Measurements from ENCODE around the gene ZNF770. TPM values are rescaled to one million over a fixed set of nuclear protein-coding genes. Genes with fewer than 3 reads are reported as not detected.

The ZNF770 gene
- total and polyA plus RNA-seq, 2 experiments from 2014 or later, result 130 to 565 TPM

- H3K27ac Mint-ChIP-seq, result peak overlapping the region; percentile 98; the same call in 1 of the 2 replicates
Measured at GRCh38 chr15:34986326-34986725, 1.8 kb downstream of the ZNF770 start.

More at GRCh38 chr15:34986326-34986725, 1.8 kb downstream of the ZNF770 start:
- peaks cover 37% of the 10 kb centered on the region for H3K4me1 Mint-ChIP-seq
- TF ChIP-seq EZH2 (IDR thresholded peaks at IDR 0.05; ENCODE audit: low read depth, unreplicated experiment) (no peak), REST (IDR thresholded peaks at IDR 0.05; ENCODE audit: unreplicated experiment) (no peak), POLR2AphosphoS5 (IDR thresholded peaks at IDR 0.05; ENCODE audit: low read depth) (no peak), ZNF114 (CRISPR knock-in tag; IDR thresholded peaks at IDR 0.05) (no peak), NANOG (IDR thresholded peaks at IDR 0.05; ENCODE audit: borderline replicate concordance) (no peak), JUNB (IDR thresholded peaks at IDR 0.05; ENCODE audit: unreplicated experiment) (no peak), ETS1 (IDR thresholded peaks at IDR 0.05) (no peak), CTCF (conservative IDR thresholded peaks at IDR 0.05; ENCODE audit: low read depth in 2 of 2) (no peak), STAT1 (IDR thresholded peaks at IDR 0.05; ENCODE audit: unreplicated experiment) (no peak), ZNF462 (CRISPR knock-in tag; IDR thresholded peaks at IDR 0.05) (no peak), EZH2phosphoT487 (IDR thresholded peaks at IDR 0.05; ENCODE audit: unreplicated experiment) (no peak), CREB1 (CRISPR knock-in tag; IDR thresholded peaks at IDR 0.05; ENCODE audit: low read depth) (no peak), ZNF331 (CRISPR knock-in tag; IDR thresholded peaks at IDR 0.05; ENCODE audit: low read depth) (no peak)
- H3K27ac ChIP-seq (ENCODE audit: low read depth), result 0 out of 2 replicates have a peak overlapping the region, but pooled peaks have one; percentile 92
- peaks cover 64% of the 10 kb centered on the region for H3K79me2 ChIP-seq (replicated peaks; ENCODE audit: insufficient read depth)
- peak overlapping the region; percentile 98 for H3K4me3 Mint-ChIP-seq
- no peaks in the 10 kb centered on the region for H3K27me3 ChIP-seq (ENCODE audit: insufficient read depth)
- peaks cover 10% of the 10 kb centered on the region for H3K27me3 Mint-ChIP-seq (ENCODE audit: insufficient read depth, low read depth, poor library complexity)
- H4K20me1 ChIP-seq (replicated peaks; ENCODE audit: insufficient read depth), result peaks cover 7% of the 10 kb centered on the region
- H2AFZ ChIP-seq, result no peak overlapping the region
- H3F3A ChIP-seq (replicated peaks; ENCODE audit: low read depth), result peaks cover 4% of the 10 kb centered on the region; the same call in 1 of the 2 replicates
- peak overlapping the region; percentile 87 for H3K4me2 ChIP-seq
- H3K4me3 ChIP-seq, result peak overlapping the region; percentile 91
- peaks cover 32% of the 10 kb centered on the region for H3K4me1 ChIP-seq (ENCODE audit: insufficient read depth)
- no peaks in the 10 kb centered on the region for H3K9me2 ChIP-seq (ENCODE audit: insufficient read depth)
- DNase-seq (ENCODE audit: low spot score), result no peak
- ATAC-seq, result no peak
- no peaks in the 10 kb centered on the region for H3K9me3 Mint-ChIP-seq
- peaks cover 55% of the 10 kb centered on the region for H3K36me3 Mint-ChIP-seq (ENCODE audit: low read depth)
- H3K36me3 ChIP-seq (ENCODE audit: insufficient read depth), result peaks cover 24% of the 10 kb centered on the region
